Measurements from ENCODE around the gene ARL14EP.

- TF ChIP-seq, protein P1, sequence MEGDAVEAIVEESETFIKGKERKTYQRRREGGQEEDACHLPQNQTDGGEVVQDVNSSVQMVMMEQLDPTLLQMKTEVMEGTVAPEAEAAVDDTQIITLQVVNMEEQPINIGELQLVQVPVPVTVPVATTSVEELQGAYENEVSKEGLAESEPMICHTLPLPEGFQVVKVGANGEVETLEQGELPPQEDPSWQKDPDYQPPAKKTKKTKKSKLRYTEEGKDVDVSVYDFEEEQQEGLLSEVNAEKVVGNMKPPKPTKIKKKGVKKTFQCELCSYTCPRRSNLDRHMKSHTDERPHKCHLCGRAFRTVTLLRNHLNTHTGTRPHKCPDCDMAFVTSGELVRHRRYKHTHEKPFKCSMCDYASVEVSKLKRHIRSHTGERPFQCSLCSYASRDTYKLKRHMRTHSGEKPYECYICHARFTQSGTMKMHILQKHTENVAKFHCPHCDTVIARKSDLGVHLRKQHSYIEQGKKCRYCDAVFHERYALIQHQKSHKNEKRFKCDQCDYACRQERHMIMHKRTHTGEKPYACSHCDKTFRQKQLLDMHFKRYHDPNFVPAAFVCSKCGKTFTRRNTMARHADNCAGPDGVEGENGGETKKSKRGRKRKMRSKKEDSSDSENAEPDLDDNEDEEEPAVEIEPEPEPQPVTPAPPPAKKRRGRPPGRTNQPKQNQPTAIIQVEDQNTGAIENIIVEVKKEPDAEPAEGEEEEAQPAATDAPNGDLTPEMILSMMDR (IDR thresholded peaks at IDR 0.05), result no peak
- no peak for TF ChIP-seq REST (IDR thresholded peaks at IDR 0.05; ENCODE audit: insufficient read depth in 1 of 2, low read depth in 2 of 2, low read length in 1 of 2)
- no peak for TF ChIP-seq POLR2AphosphoS5 (IDR thresholded peaks at IDR 0.05; ENCODE audit: low read depth, low read length)
- no peak for TF ChIP-seq SIN3A (IDR thresholded peaks at IDR 0.05; ENCODE audit: borderline replicate concordance, insufficient read depth, low read depth, low read length)
- TF ChIP-seq TCF7L2 (IDR thresholded peaks at IDR 0.05; ENCODE audit: low read depth, low read length), result no peak
Measured at GRCh38 chr11:30310623-30311022, 12.3 kb upstream of the ARL14EP start.

Measured in Panc1 (cell line).